HepG2 (cell line): ENCODE measurements around the gene LYZL2. TPM values are rescaled to one million over a fixed set of nuclear protein-coding genes. Genes with fewer than 3 reads are reported as not detected.
"Not testable (repeated sequence)": the region's sequence is repeated elsewhere in the genome, so short reads cannot be mapped to it uniquely, and the experiment has no call there.

ENCODE experiments used
- ATAC-seq: fragments of 200-7000 bp; cut with Tn5 transposase; 3 replicates; pipeline ENCODE4 v1.9.1; 2020; ENCODE audit warnings: mild to moderate bottlenecking, moderate library complexity
- BruUV-seq: library from RNA; stranded (reverse); fragments of 400-500 nt; replicated peaks from 2 replicates; lab custom pipeline; 2021; lab: Mats Ljungman, UMichigan
- CTCF ChIA-PET: fragments of 300-600 bp; formaldehyde crosslinking; extraction: SDS; loops from one replicate; lab custom pipeline; 2021; ENCODE audit warnings: low total read pairs, inconsistent platforms, low intra/inter-chr PET ratio; lab: Yijun Ruan, JAX
- POLR2A ChIA-PET: fragments of 350-600 bp; sonication (Branson Sonifier 250); formaldehyde crosslinking; loops from one replicate; lab custom pipeline; 2020; ENCODE audit warnings: antibody characterized with exemption, inconsistent platforms; lab: Yijun Ruan, JAX
- DNase-seq: peaks from one replicate; pipeline ENCODE4 v3.0.0-alpha.2; 2015; ENCODE audit warnings: low spot score
- FAIRE-seq: peaks from 3 replicates; lab custom pipeline; 2011; peaks lifted over from hg19 to GRCh38; lab: Jason Lieb, UNC
- H2AFZ ChIP-seq: one replicate; pipeline ENCODE4 v1.6.1; 2011; ENCODE audit warnings: low read length, inconsistent platforms
- H3K27ac ChIP-seq: fragments of 300-600 bp; 3 replicates; pipeline ENCODE4 v1.8.0; 2011; ENCODE audit warnings: mixed run types, mild to moderate bottlenecking, mixed read lengths, low read length, inconsistent platforms; ENCODE audit not compliant: insufficient read depth; ENCODE audit errors: extremely low read length
- H3K27me3 ChIP-seq, 2 experiments: fragments of 200-600 bp in 1 of 2; 2 replicates in 1 of 2; 3 replicates in 1 of 2; pipeline versions ENCODE4 v1.6.0 to v1.8.0; 2011; ENCODE audit warnings: low read length in 2 of 2, mild to moderate bottlenecking in 2 of 2, moderate library complexity in 2 of 2, inconsistent platforms in 1 of 2; ENCODE audit not compliant: insufficient read depth in 2 of 2, control insufficient read depth in 1 of 2
- H3K36me3 ChIP-seq, 2 experiments: fragments of 200-600 bp in 1 of 2; replicated peaks in 1 of 2; 2 replicates in 1 of 2; 3 replicates in 1 of 2; pipeline versions ENCODE4 v1.5.1 to v1.8.0; 2011; ENCODE audit warnings: low read length in 2 of 2, inconsistent platforms in 1 of 2; ENCODE audit not compliant: insufficient read depth in 2 of 2, control insufficient read depth in 1 of 2
- H3K4me1 ChIP-seq: 2 replicates; pipeline ENCODE4 v1.5.1; 2012; ENCODE audit warnings: low read length, inconsistent platforms; ENCODE audit not compliant: insufficient read depth
- H3K4me2 ChIP-seq: 2 replicates; pipeline ENCODE4 v1.6.0; 2011; ENCODE audit warnings: low read depth, low read length, inconsistent platforms
- H3K4me3 ChIP-seq, 3 experiments: fragments of 200-600 bp in 1 of 3; sonication (generic), shearing (Covaris generic) in 1 of 3; replicated peaks in 1 of 3; 2 replicates each; pipeline ENCODE4 v1.5.1; 2011 to 2016; ENCODE audit warnings: low read length in 3 of 3, inconsistent platforms in 2 of 3, low read depth in 2 of 3, mild to moderate bottlenecking in 2 of 3, control low read depth in 1 of 3, mixed read lengths in 1 of 3; ENCODE audit not compliant: insufficient read depth in 1 of 3
- H3K79me2 ChIP-seq: one replicate; pipeline ENCODE4 v1.6.1; 2011; ENCODE audit warnings: low read length, inconsistent platforms; ENCODE audit not compliant: insufficient read depth
- H3K9ac ChIP-seq: 2 replicates; pipeline ENCODE4 v1.6.0; 2011; ENCODE audit warnings: mild to moderate bottlenecking, low read depth, low read length, inconsistent platforms; ENCODE audit not compliant: insufficient read depth
- H3K9me3 ChIP-seq: 2 replicates; pipeline ENCODE4 v1.5.1; 2012; ENCODE audit warnings: mild to moderate bottlenecking, low read length
- H4K20me1 ChIP-seq: 2 replicates; pipeline ENCODE4 v1.6.0; 2011; ENCODE audit warnings: inconsistent platforms, mild to moderate bottlenecking, low read length, moderate library complexity; ENCODE audit not compliant: insufficient read depth
- MBNL3 ChIP-seq: fragments of 250-450 bp; sonication (Bioruptor Pico); conservative IDR thresholded peaks from 2 replicates; pipeline ENCODE4 v1.8.0; 2022; ENCODE audit warnings: mild to moderate bottlenecking, inconsistent platforms
- RELA ChIP-seq: sonication (generic); formaldehyde crosslinking; IDR thresholded peaks from 2 replicates; pipeline ENCODE4 v1.4.0; 2020; ENCODE audit warnings: missing genetic modification reagents
- ZBTB7B ChIP-seq: sonication (generic); formaldehyde crosslinking; IDR thresholded peaks from 2 replicates; pipeline ENCODE4 v1.4.0; 2020; ENCODE audit warnings: missing genetic modification reagents
- ZFP82 ChIP-seq: sonication (generic); formaldehyde crosslinking; IDR thresholded peaks from 2 replicates; pipeline ENCODE4 v1.5.1; 2020; ENCODE audit warnings: mild to moderate bottlenecking, missing genetic modification reagents, borderline replicate concordance
- ZNF883 ChIP-seq: sonication (generic); formaldehyde crosslinking; IDR thresholded peaks from 2 replicates; pipeline ENCODE4 v1.5.1; 2020; ENCODE audit warnings: mild to moderate bottlenecking, missing genetic modification reagents; ENCODE audit errors: not compliant biosample characterization
- WGBS: methylation state at CpG from one replicate; pipeline ENCODE4 v1.1.6; 2017; ENCODE audit warnings: low lambda C conversion rate; 5-methylcytosine and 5-hydroxymethylcytosine counted together
- in situ Hi-C: cut with HindIII; loops from 2 replicates; pipeline ENCODE4 v1.10.0; 2017; ENCODE audit warnings: low pct_unique_long_range_greater_than_20kb; ENCODE audit not compliant: extremely low pct_ligation_motif_present
- intact Hi-C: fragments of 100-400 bp; cut with micrococcal nuclease; formaldehyde crosslinking; loops from one replicate; pipeline ENCODE4 v1.10.0; 2022; ENCODE audit not compliant: unreplicated experiment
- polyA plus RNA-seq, 8 experiments: library from polyadenylated mRNA; depleted of rRNA in 3 of 8; stranded (reverse) in 7 of 8; unstranded in 1 of 8; fragments of >200 nt; fragmentation: Illumina TruSeq in 4 of 8; extraction: Trizol in 4 of 8; gene quantifications; 2 replicates each; pipeline versions ENCODE4 v1.2.1 to v1.2.3, GENCODE V29; 2011 to 2016; ENCODE audit warnings: low read depth in 4 of 8, missing spikeins in 1 of 8, mixed read lengths in 1 of 8; ENCODE audit not compliant: insufficient read depth in 1 of 8
- total RNA-seq, 5 experiments: library from RNA; depleted of rRNA; stranded (reverse); fragments of >200 nt; fragmentation: Illumina TruSeq; extraction: Trizol; gene quantifications; 2 replicates each; pipeline ENCODE4 v1.2.3, GENCODE V29; 2016; ENCODE audit warnings: low read depth in 1 of 5
- TF ChIP-seq, protein P1 (sequence below): sonication (generic); formaldehyde crosslinking; conservative IDR thresholded peaks from 2 replicates; pipeline ENCODE4 v1.8.0; 2022; ENCODE audit warnings: mild to moderate bottlenecking, moderate library complexity, missing genetic modification reagents
- TF ChIP-seq, protein P2 (sequence below): sonication (generic); formaldehyde crosslinking; IDR thresholded peaks from 2 replicates; pipeline ENCODE4 v1.5.0; 2020; ENCODE audit warnings: mild to moderate bottlenecking, missing genetic modification reagents

Gene LYZL2
- total and polyA plus RNA-seq, 2 of the 13 experiments (the other 11 are each of a cell fraction or from before 2014, with no cell fraction given), result 0.20 to 0.63 TPM

DNA sequence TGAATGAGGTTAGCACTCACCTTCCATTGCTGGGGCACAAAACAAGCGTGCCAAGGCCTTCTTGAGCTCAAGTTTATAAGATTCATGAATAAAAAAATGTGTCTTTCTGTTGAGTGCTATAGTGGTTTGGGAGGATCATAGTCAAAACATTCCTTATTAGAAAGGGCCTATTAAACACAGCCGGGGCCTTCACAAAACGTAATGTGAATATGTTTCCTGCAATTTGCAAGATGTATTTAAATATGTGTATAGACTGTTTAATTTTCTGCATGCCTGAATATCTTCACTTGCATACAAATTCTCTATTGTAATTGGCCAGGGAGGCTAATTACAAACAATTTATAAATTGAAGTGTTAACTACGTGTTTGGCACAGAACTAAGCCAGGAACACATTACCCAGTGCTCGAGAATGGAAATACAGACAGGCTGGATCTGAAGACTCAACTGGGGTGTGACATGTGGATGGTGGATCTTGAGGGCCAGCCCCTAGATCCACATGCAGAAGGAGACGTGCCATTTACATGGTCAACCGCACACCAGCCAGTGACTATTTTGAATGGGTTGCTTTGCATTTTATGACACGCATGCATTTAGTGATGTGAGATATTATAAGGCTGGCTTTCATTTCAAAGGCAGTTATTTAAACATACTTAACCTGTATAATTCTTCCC, 31.3 kb downstream of the LYZL2 start:
- POLR2A ChIA-PET, result no interaction called here
- in situ Hi-C loops (no loop called here), intact Hi-C loops (no loop called here)
- WGBS, result 98% methylated on average over 8 of the region's 8 CpGs
- DNase-seq (no peak), FAIRE-seq (no peak), ATAC-seq (no peak)
- Histone ChIP-seq H2AFZ (no peak overlapping the region), H3K4me1 (peaks cover 65% of the 10 kb centered on the region), H3K27ac (no peak overlapping the region), H3K9ac (no peak overlapping the region), H3K27me3 (no peaks in the 10 kb centered on the region), H3K4me2 (no peak overlapping the region), H3K4me3 (no peak overlapping the region), H3K36me3 (no peaks in the 10 kb centered on the region), H3K9me3 (no peaks in the 10 kb centered on the region), H3K79me2 (no peaks in the 10 kb centered on the region), H4K20me1 (no peaks in the 10 kb centered on the region)
- no TSS peak for BruUV-seq
- CTCF ChIA-PET, result no interaction called here
- no peak for TF ChIP-seq ZBTB7B (CRISPR knock-in tag)
- no peak for TF ChIP-seq RELA
- TF ChIP-seq, protein P1, sequence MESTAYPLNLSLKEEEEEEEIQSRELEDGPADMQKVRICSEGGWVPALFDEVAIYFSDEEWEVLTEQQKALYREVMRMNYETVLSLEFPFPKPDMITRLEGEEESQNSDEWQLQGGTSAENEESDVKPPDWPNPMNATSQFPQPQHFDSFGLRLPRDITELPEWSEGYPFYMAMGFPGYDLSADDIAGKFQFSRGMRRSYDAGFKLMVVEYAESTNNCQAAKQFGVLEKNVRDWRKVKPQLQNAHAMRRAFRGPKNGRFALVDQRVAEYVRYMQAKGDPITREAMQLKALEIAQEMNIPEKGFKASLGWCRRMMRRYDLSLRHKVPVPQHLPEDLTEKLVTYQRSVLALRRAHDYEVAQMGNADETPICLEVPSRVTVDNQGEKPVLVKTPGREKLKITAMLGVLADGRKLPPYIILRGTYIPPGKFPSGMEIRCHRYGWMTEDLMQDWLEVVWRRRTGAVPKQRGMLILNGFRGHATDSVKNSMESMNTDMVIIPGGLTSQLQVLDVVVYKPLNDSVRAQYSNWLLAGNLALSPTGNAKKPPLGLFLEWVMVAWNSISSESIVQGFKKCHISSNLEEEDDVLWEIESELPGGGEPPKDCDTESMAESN (CRISPR knock-in tag), result no peak
- TF ChIP-seq, protein P2, sequence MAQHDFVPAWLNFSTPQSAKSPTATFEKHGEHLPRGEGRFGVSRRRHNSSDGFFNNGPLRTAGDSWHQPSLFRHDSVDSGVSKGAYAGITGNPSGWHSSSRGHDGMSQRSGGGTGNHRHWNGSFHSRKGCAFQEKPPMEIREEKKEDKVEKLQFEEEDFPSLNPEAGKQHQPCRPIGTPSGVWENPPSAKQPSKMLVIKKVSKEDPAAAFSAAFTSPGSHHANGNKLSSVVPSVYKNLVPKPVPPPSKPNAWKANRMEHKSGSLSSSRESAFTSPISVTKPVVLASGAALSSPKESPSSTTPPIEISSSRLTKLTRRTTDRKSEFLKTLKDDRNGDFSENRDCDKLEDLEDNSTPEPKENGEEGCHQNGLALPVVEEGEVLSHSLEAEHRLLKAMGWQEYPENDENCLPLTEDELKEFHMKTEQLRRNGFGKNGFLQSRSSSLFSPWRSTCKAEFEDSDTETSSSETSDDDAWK (CRISPR knock-in tag), result no peak
- TF ChIP-seq ZNF883 (CRISPR knock-in tag), result no peak
- TF ChIP-seq MBNL3, result no peak
- no peak for TF ChIP-seq ZFP82

GRCh38 chr10:30597433-30597824, 32.1 kb downstream of the LYZL2 start:
- H3K4me2 ChIP-seq, H3K9ac ChIP-seq, ATAC-seq, CTCF ChIA-PET, H2AFZ ChIP-seq, H3K79me2 ChIP-seq, FAIRE-seq, H3K27ac ChIP-seq, intact Hi-C loops, H3K27me3 ChIP-seq, POLR2A ChIA-PET, in situ Hi-C loops, H4K20me1 ChIP-seq, BruUV-seq, DNase-seq, H3K4me3 ChIP-seq, H3K9me3 ChIP-seq, H3K36me3 ChIP-seq: not testable (repeated sequence)
- 97% methylated on average over 7 of the region's 7 CpGs for WGBS
- peaks cover 65% of the 10 kb centered on the region for H3K4me1 ChIP-seq
